ENCODE data around the gene GALNT14.

DNA sequence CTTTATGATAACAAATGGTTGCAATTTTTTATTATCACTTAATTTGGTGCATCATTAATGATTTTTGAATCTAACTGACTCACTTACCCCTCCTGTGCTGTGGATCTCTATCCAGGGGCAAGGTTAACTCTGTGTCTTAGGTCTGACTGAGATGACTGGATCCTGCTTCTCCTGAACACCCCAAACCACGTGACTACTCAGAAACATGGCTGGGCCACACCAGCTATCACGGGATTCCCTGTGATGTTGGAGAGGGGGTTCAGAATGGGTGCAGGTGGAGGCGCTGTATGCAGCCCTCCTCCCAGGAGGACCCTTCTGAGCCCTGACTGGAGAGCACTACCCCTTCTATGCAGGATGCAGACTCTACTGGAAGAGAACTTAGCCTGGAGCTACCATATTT, 178.6 kb downstream of the GALNT14 start:
- TF ChIP-seq, protein P1, sequence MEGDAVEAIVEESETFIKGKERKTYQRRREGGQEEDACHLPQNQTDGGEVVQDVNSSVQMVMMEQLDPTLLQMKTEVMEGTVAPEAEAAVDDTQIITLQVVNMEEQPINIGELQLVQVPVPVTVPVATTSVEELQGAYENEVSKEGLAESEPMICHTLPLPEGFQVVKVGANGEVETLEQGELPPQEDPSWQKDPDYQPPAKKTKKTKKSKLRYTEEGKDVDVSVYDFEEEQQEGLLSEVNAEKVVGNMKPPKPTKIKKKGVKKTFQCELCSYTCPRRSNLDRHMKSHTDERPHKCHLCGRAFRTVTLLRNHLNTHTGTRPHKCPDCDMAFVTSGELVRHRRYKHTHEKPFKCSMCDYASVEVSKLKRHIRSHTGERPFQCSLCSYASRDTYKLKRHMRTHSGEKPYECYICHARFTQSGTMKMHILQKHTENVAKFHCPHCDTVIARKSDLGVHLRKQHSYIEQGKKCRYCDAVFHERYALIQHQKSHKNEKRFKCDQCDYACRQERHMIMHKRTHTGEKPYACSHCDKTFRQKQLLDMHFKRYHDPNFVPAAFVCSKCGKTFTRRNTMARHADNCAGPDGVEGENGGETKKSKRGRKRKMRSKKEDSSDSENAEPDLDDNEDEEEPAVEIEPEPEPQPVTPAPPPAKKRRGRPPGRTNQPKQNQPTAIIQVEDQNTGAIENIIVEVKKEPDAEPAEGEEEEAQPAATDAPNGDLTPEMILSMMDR (conservative IDR thresholded peaks at IDR 0.05; ENCODE audit: low read length): no peak
- TF ChIP-seq EZH2phosphoT487 (IDR thresholded peaks at IDR 0.05; ENCODE audit: borderline replicate concordance): no peak
